ENCODE results near the gene PPARD. TPM values are rescaled to one million over a fixed set of nuclear protein-coding genes. Genes with fewer than 3 reads are reported as not detected.

The PPARD gene
- total RNA-seq, 2 donors from 2014 or later: 6.0 to 11.2 TPM

GRCh38 chr6:35402856-35403191, 60.5 kb downstream of the PPARD start:
- peak overlapping the region in 3 of 4 donors; percentile 28 to 56 (median 55) for H3K27ac ChIP-seq
- H3K36me3 ChIP-seq (replicated peaks in 1 of 2; ENCODE audit: insufficient read depth in 1 of 2, low read depth in 2 of 2): no peaks in the 10 kb centered on the region
- TF ChIP-seq CTCF (IDR thresholded peaks at IDR 0.05) (no peak), POLR2A (IDR thresholded peaks at IDR 0.05) (no peak)
- DNase-seq (no peak), ATAC-seq (no peak)
- intact Hi-C loops (cut with DNase I): no loop called here
- no peaks in the 10 kb centered on the region for H3K27me3 ChIP-seq
- WGBS, 2 donors: 46 to 61% methylated on average over 3 to 5 of the region's 5 CpGs
- H3K4me1 ChIP-seq: peaks cover 38% of the 10 kb centered on the region
- no peaks in the 10 kb centered on the region for H3K9me3 ChIP-seq
- H3K4me3 ChIP-seq: no peak overlapping the region

- H3K9me3 ChIP-seq: no peaks in the 10 kb centered on the region
- no peak overlapping the region for H3K4me3 ChIP-seq
- H3K27ac ChIP-seq: no peak overlapping the region
- 88 to 89% methylated on average over 7 to 8 of the region's 8 CpGs for WGBS, 2 donors
- intact Hi-C loops (cut with DNase I): no loop called here
- ATAC-seq (no peak), DNase-seq (no peak)
- TF ChIP-seq CTCF (IDR thresholded peaks at IDR 0.05): no peak
- no peak for TF ChIP-seq POLR2A (IDR thresholded peaks at IDR 0.05)
- no peaks in the 10 kb centered on the region for H3K27me3 ChIP-seq
- no peaks in the 10 kb centered on the region for H3K36me3 ChIP-seq (replicated peaks in 1 of 2; ENCODE audit: insufficient read depth in 1 of 2, low read depth in 2 of 2)
- H3K4me1 ChIP-seq: peaks cover 38% of the 10 kb centered on the region
Measured at GRCh38 chr6:35403544-35404442, 61.4 kb downstream of the PPARD start.

- Histone ChIP-seq H3K4me3 (no peak overlapping the region), H3K9me3 (no peaks in the 10 kb centered on the region), H3K36me3 (replicated peaks in 1 of 2; ENCODE audit: insufficient read depth in 1 of 2, low read depth in 2 of 2) (no peaks in the 10 kb centered on the region), H3K27me3 (no peaks in the 10 kb centered on the region), H3K4me1 (peaks cover 21% of the 10 kb centered on the region), H3K27ac (no peak overlapping the region)
- 87 to 95% methylated on average over 19 of the region's 20 CpGs for WGBS, 2 donors
- no peak for ATAC-seq
- TF ChIP-seq POLR2A (IDR thresholded peaks at IDR 0.05): no peak
- no peak for TF ChIP-seq CTCF (IDR thresholded peaks at IDR 0.05)
- no peak for DNase-seq
- intact Hi-C loops (cut with DNase I): no loop called here
Measured at GRCh38 chr6:35406711-35407485, 64.5 kb downstream of the PPARD start.

GRCh38 chr6:35409245-35409644, 66.9 kb downstream of the PPARD start:
- no peak overlapping the region for H3K4me3 ChIP-seq
- intact Hi-C loops (cut with DNase I): no loop called here
- H3K36me3 ChIP-seq (replicated peaks in 1 of 2; ENCODE audit: insufficient read depth in 1 of 2, low read depth in 2 of 2): peaks cover 0 to 2% of the 10 kb centered on the region in 2 donors
- no peaks in the 10 kb centered on the region for H3K4me1 ChIP-seq
- H3K27me3 ChIP-seq: no peaks in the 10 kb centered on the region
- no peak for DNase-seq
- no peak for ATAC-seq
- H3K9me3 ChIP-seq: no peaks in the 10 kb centered on the region
- no peak for TF ChIP-seq POLR2A (IDR thresholded peaks at IDR 0.05)
- TF ChIP-seq CTCF (IDR thresholded peaks at IDR 0.05): no peak
- H3K27ac ChIP-seq: no peak overlapping the region
- WGBS, 2 donors: 83 to 85% methylated on average over 5 of the region's 5 CpGs
